Right lobe of liver (tissue), 6 donors: ENCODE measurements around the gene PRDM16. TPM values are rescaled to one million over a fixed set of nuclear protein-coding genes. Genes with fewer than 3 reads are reported as not detected.

Source experiments
- ATAC-seq, 4 donors: fragments of 200-7000 bp; cut with Tn5 transposase; one replicate each; pipeline ENCODE4 v1.9.1; 2020; ENCODE audit warnings: mild to moderate bottlenecking in 4 of 4, moderate library complexity in 4 of 4
- DNase-seq, 3 donors: peaks; one replicate each; pipeline ENCODE4 v3.0.0-alpha.2; 2020
- H3K27ac ChIP-seq, 3 donors: fragments of 200-600 bp; one replicate each; pipeline ENCODE4 v1.8.0; 2022
- H3K27me3 ChIP-seq, 2 donors: fragments of 200-600 bp; one replicate each; pipeline ENCODE4 v1.8.0; 2022
- H3K36me3 ChIP-seq, 4 donors: fragments of 200-600 bp; sonication (generic) in 1 of 4; one replicate each; pipeline versions ENCODE4 v1.5.1 to v1.8.0; 2017 to 2022; ENCODE audit warnings: control low read depth in 1 of 4
- H3K4me1 ChIP-seq, 4 donors: fragments of 200-600 bp; sonication (generic) in 1 of 4; one replicate each; pipeline versions ENCODE4 v1.5.1 to v1.8.0; 2017 to 2022; ENCODE audit warnings: control low read depth in 1 of 4
- H3K4me3 ChIP-seq, 3 donors: fragments of 200-600 bp; one replicate each; pipeline ENCODE4 v1.8.0; 2022
- H3K9me3 ChIP-seq, 4 donors: fragments of 200-600 bp; sonication (generic) in 1 of 4; one replicate each; pipeline versions ENCODE4 v1.5.1 to v1.8.0; 2017 to 2022; ENCODE audit warnings: control low read depth in 1 of 4
- POLR2A ChIP-seq: fragments of 450-650 bp; IDR thresholded peaks from one replicate; pipeline ENCODE4 v1.6.1; 2017; ENCODE audit warnings: antibody characterized with exemption, mild to moderate bottlenecking
- WGBS: methylation state at CpG from one replicate; pipeline ENCODE4 v1.1.6; 2018; ENCODE audit warnings: low coverage, low lambda C conversion rate; ENCODE audit not compliant: insufficient coverage; ENCODE audit errors: missing lambda C conversion rate; 5-methylcytosine and 5-hydroxymethylcytosine counted together
- intact Hi-C, 2 donors: fragments of 100-400 bp; cut with DNase I; formaldehyde crosslinking; loops; one replicate each; pipeline versions ENCODE4 v1.11.2 to v1.14.1; 2022
- total RNA-seq, 6 experiments: library from RNA; depleted of rRNA in 2 of 6; stranded (reverse); fragments of >200 nt in 2 of 6; fragmentation: NEBNext Ultra II Directional in 3 of 6; extraction: Animal tissue kit (Norgen Biotek cat#: 25700) in 3 of 6; gene quantifications; one replicate each; pipeline versions ENCODE4 v1.1.0 to v1.2.4, GENCODE V29; 2016 to 2023
- TF ChIP-seq, protein P1 (sequence below), 4 donors: fragments of 200-600 bp in 3 of 4; fragments of 450-650 bp in 1 of 4; IDR thresholded peaks; one replicate each; pipeline versions ENCODE4 v1.5.1 to v1.8.0; 2016 to 2022; ENCODE audit warnings: antibody characterized with exemption in 4 of 4, mild to moderate bottlenecking in 2 of 4
- donor health status: DM: no; HTN: yes; CAD: no.
- donor health status: DM: no; HTN: no; CAD: no.
- donor health status: DM: no; HTN: no; CAD: no.
- donor health status: DM: no; HTN: yes; CAD: no.
- donor health status: DM: no; HTN: yes; CAD: no.

Gene PRDM16
- total RNA-seq, 6 experiments from 2014 or later, result 0.06 to 0.75 (median 0.28) TPM

DNA sequence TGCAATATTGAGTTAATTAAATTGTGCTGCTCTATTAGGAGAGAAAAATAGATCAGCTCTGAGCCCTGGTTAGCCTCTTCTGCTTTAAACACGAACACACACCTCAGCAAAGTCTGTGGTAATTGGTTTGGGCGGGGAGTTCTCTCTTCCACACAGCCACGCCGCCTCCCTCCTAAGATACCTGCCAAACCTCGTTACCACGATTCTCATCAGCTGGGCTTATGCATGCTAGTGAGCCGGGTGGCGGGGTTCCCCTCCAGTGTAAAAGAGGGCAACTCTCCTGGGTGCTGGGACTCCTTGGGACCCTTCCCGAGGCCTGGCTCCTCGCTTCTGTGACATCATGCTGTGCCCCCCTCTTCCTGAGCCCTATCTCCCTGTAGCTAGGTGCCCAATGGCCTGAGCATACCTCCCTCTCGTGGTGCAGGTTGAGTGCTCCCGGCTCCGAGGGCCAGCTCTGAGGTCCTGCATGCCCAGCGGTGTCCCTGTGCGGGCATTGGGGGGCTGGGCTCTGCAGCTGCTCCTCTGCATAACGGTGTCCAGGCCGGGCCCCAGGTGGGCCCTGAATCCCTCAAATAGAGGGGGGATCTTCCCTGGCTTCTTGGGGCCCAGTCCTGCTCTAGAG, 182.9 kb downstream of the PRDM16 start:
- no peak for ATAC-seq
- DNase-seq, result no peak
- no peak overlapping the region for H3K27ac ChIP-seq
- no peaks in the 10 kb centered on the region for H3K9me3 ChIP-seq
- no peaks in the 10 kb centered on the region for H3K36me3 ChIP-seq
- WGBS, result 71% methylated on average over 4 of the region's 17 CpGs
- intact Hi-C loops, result no loop called here
- no peaks in the 10 kb centered on the region for H3K4me1 ChIP-seq
- TF ChIP-seq, protein P1, sequence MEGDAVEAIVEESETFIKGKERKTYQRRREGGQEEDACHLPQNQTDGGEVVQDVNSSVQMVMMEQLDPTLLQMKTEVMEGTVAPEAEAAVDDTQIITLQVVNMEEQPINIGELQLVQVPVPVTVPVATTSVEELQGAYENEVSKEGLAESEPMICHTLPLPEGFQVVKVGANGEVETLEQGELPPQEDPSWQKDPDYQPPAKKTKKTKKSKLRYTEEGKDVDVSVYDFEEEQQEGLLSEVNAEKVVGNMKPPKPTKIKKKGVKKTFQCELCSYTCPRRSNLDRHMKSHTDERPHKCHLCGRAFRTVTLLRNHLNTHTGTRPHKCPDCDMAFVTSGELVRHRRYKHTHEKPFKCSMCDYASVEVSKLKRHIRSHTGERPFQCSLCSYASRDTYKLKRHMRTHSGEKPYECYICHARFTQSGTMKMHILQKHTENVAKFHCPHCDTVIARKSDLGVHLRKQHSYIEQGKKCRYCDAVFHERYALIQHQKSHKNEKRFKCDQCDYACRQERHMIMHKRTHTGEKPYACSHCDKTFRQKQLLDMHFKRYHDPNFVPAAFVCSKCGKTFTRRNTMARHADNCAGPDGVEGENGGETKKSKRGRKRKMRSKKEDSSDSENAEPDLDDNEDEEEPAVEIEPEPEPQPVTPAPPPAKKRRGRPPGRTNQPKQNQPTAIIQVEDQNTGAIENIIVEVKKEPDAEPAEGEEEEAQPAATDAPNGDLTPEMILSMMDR (IDR thresholded peaks at IDR 0.05), result no peak
- TF ChIP-seq POLR2A, result no peak
- no peak overlapping the region for H3K4me3 ChIP-seq
- no peaks in the 10 kb centered on the region for H3K27me3 ChIP-seq

DNA sequence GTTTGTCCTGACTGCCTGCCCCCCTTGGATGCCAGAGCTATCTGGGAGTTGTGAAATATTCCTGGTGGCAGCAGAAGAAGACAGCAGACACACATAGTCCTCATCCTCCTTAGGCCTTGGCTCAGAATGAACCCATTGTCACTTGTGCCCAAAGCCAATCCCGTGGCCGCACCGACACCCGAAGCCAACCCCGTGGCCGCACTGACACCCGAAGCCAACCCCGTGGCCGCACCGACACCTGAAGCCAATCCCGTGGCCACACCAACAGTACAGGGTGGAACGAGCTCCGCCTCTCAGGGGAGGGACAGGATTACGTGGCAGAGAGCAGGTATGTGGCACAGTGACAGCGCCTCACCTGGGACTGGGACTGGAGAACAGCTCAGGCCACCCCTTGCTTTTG, 186.7 kb downstream of the PRDM16 start:
- no peaks in the 10 kb centered on the region for H3K36me3 ChIP-seq
- no peak for TF ChIP-seq POLR2A
- TF ChIP-seq, protein P1 (IDR thresholded peaks at IDR 0.05), result no peak
- H3K4me1 ChIP-seq, result no peaks in the 10 kb centered on the region
- H3K9me3 ChIP-seq, result no peaks in the 10 kb centered on the region
- intact Hi-C loops, result no loop called here
- H3K4me3 ChIP-seq, result no peak overlapping the region
- H3K27me3 ChIP-seq, result no peaks in the 10 kb centered on the region
- 67% methylated on average over 3 of the region's 15 CpGs for WGBS
- no peak overlapping the region for H3K27ac ChIP-seq
- ATAC-seq (no peak), DNase-seq (no peak)

- TF ChIP-seq, protein P1 (IDR thresholded peaks at IDR 0.05), result no peak
- TF ChIP-seq POLR2A, result no peak
- H3K9me3 ChIP-seq, result no peaks in the 10 kb centered on the region
- H3K4me3 ChIP-seq, result no peak overlapping the region
- ATAC-seq (no peak), DNase-seq (no peak)
- 93% methylated on average over 3 of the region's 4 CpGs for WGBS
- H3K4me1 ChIP-seq, result no peaks in the 10 kb centered on the region
- no peak overlapping the region for H3K27ac ChIP-seq
- intact Hi-C loops, result no loop called here
- no peaks in the 10 kb centered on the region for H3K27me3 ChIP-seq
- H3K36me3 ChIP-seq, result no peaks in the 10 kb centered on the region
Measured at GRCh38 chr1:3257788-3258187, 188.8 kb downstream of the PRDM16 start.

DNA sequence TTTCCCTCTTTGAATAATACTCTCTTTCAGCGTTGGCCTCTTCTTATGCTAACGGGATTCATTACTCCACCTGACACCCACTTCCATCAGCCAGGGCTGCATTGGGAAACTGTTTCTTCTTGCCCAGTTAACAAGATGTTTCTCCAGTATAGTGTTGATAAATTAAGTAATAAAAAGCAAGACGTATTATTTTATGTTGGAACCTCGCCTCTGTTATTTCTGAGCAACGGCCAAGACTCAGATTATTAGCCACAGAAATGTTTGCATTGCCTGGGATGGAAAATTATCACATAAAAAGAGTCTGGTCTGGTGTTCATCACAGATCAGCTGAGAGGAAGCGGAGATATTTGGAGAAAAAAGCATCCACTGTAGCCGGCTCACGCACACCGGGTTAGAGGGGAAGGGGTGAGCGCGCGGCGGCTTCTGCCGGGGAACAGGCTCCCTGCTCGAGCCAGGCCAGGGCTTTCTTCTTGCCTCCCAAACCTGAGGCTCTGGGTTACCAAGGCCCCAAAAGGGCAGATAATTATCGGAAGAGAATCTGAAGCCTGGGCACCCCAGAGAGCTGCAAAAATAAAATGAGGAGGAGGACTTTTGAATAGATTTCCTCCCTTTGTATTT, 189.5 kb downstream of the PRDM16 start:
- no peak for TF ChIP-seq POLR2A
- TF ChIP-seq, protein P1 (IDR thresholded peaks at IDR 0.05), result no peak
- Histone ChIP-seq H3K9me3 (no peaks in the 10 kb centered on the region), H3K4me3 (no peak overlapping the region), H3K36me3 (no peaks in the 10 kb centered on the region), H3K27me3 (no peaks in the 10 kb centered on the region), H3K4me1 (no peaks in the 10 kb centered on the region), H3K27ac (no peak overlapping the region)
- ATAC-seq, result no peak
- intact Hi-C loops, result no loop called here
- 71% methylated on average over 11 of the region's 16 CpGs for WGBS
- no peak for DNase-seq
